Sciatic nerve (tissue), 2 donors: ENCODE results near the gene ADGRD1. TPM values are rescaled to one million over a fixed set of nuclear protein-coding genes. Genes with fewer than 3 reads are reported as not detected.

Experiments used
- ATAC-seq: fragments of 200-7000 bp; cut with Tn5 transposase; one replicate; pipeline ENCODE4 v1.9.1; 2020; ENCODE audit warnings: mild to moderate bottlenecking, moderate library complexity
- DNase-seq: peaks from one replicate; pipeline ENCODE4 v3.0.0-alpha.2; 2020; ENCODE audit warnings: low spot score
- intact Hi-C: fragments of 100-400 bp; cut with DNase I; formaldehyde crosslinking; loops from one replicate; pipeline ENCODE4 v1.14.2; 2022
- total RNA-seq: library from RNA; stranded (reverse); fragmentation: NEBNext Ultra II Directional; extraction: Animal tissue kit (Norgen Biotek cat#: 25700); gene quantifications from one replicate; pipeline ENCODE4 v1.2.1, GENCODE V29; 2021
- donor health status: DM: no; HTN: no; CAD: no.
- donor health status: DM: no; HTN: no; CAD: no.

ADGRD1 gene
- total RNA-seq, 1 donor from 2014 or later, result 224 TPM

GRCh38 chr12:131142891-131143657 is 189.4 kb downstream of the ADGRD1 start:
- ATAC-seq (no peak), DNase-seq (no peak)
- intact Hi-C loops, result no loop called here

DNA sequence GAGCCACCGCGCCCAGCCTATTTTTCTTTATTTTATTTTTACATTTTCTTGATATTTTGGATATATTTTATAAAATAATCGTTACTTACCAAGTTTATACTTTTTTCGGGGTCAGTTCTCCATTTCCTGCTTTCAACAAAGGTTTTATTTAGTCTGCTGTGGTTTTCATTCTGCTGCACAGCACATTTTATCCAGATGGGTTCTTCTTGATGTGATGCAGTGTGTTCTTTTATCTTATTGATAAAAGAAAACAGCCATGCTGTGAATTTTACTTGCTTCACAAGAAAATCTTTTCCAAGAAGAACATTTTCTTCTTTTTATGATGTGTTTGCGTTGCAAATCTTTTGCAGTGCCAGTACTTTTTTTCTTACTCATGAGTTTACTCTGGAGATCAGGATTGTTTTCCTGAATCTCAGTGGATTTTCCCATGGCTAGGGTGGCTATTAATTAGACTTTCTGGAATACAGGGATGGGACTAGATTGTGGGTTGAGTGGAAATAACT is 192.5 kb downstream of the ADGRD1 start:
- intact Hi-C loops, result no loop called here
- ATAC-seq (peak; percentile 57), DNase-seq (no peak)

DNA sequence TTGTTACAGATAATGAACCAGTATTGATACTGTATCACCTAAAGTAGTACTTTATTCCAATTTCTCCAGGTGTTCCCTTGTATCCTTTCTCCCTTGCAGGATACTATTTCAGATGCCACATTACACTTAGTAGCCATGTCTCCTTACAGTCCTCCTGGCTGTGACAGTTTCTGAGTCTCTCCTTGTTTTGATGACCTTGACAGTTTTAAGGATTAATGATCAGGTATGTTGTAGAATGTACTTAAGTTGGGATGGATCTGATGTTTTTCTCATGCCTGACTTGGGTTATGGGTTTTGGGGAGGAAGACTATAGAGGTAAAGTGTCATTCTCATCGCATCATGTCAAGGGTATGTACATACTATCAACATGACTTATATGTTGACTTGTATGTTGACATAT is 193.6 kb downstream of the ADGRD1 start:
- DNase-seq (no peak), ATAC-seq (no peak)
- intact Hi-C loops, result no loop called here

DNA sequence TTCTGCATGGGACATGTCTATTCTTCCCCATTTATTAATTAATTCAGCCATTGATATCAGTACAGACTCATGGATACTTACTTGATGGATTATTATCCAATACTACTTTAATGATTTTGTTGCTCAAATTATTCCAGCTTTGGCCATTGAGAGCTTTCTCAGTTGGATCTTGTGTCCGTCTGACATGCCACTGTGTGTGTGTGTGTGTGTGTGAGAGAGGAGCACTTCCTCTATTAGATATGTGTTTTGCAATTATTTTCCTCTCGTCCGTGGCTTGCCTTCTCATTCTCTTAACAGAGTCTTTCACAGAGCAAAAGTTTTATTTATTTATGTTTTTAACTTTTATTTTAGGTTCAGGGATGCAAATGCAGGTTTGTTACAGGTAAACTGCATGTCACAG is 194.2 kb downstream of the ADGRD1 start:
- ATAC-seq, result no peak

DNA sequence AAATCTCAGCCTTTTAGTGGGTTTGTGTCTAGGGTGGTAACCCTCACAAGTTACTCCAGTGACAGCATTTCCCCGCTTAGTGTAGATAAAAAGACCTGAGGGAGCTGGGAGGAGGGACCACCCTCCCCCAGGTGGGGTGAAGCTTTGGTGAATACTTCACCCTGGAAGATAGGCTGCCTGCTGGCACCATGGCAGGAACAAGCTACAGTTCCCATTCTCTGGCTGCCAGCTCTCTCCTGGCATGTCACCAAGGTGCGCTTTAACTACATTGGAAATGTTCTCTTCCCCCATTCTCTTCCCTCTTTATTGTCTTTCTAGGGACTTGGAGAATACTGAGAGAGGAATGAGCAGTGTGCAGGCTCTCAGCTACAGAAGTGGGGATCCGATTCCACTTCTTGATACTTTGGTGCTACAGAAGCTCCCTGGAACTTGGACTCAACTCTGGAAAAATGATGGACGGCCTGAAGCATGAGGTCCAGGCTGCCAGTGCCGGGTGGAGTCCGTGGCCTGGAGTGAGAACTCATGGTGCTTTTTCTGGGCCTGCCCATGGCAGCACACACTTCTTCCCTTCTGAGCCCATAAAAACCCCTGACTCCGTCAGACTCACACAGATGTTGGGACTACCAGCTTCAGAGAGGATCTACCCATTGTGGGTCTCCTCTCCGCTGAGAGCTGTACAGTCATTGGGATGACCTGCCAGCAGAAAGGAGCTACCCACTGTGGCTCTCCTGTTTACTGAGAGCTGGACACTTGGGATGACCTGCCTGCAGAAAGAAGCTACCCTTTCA is 198.0 kb downstream of the ADGRD1 start:
- DNase-seq (no peak), ATAC-seq (no peak)
- intact Hi-C loops, result no loop called here

More for the DNA sequence above, 194.2 kb downstream of the ADGRD1 start:
- DNase-seq, result no peak
- intact Hi-C loops, result no loop called here

GRCh38 chr12:131152587-131152986 is 198.9 kb downstream of the ADGRD1 start:
- ATAC-seq (no peak), DNase-seq (no peak)
- intact Hi-C loops, result no loop called here

- intact Hi-C loops, result no loop called here
- no peak for DNase-seq
- no peak for ATAC-seq
Measured at GRCh38 chr12:131153016-131153415, 199.3 kb downstream of the ADGRD1 start.

DNA sequence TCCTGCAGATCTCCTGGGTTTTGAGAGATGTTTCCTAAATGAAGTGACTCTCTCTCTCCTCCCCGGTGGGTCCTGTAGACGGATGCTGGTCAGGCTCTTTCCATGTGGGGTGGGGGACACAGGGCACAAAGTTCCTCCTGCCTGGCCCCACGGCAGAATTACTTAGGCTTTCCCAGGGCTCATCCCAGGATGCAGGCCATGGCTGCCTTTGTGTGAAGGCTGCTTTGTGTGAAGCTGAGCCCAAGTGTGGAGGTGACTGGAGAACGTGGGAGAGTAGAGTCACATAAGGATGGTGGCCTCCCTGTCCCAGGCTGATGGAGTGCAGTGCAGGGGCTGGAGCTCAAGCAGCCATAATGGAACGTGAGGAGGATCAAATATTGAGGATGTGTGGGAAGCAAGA is 200.2 kb downstream of the ADGRD1 start:
- DNase-seq, result no peak
- no peak for ATAC-seq
- intact Hi-C loops, result no loop called here

GRCh38 chr12:131155131-131155530 is 201.4 kb downstream of the ADGRD1 start:
- ATAC-seq (no peak), DNase-seq (no peak)
- intact Hi-C loops, result no loop called here

DNA sequence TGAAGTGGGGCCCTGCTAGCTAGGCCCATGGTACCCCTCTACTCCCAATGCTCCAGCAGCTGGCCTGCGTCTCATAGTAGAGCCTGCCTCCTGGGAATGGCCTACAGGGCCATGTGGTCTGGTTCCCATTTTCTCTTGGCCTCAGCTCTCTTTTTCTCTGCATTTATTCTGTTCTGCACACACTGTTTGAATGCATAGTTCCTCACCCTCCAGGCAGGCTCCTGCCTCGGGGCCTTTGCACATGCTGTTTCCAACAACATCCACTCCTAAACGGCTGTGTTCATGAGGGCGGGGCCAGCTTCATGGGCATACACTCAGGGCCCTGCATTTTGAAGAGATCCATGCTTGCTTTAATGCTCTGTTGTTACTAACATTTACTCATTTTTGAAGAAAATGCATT is 204.0 kb downstream of the ADGRD1 start:
- intact Hi-C loops, result no loop called here
- ATAC-seq (no peak), DNase-seq (no peak)

DNA sequence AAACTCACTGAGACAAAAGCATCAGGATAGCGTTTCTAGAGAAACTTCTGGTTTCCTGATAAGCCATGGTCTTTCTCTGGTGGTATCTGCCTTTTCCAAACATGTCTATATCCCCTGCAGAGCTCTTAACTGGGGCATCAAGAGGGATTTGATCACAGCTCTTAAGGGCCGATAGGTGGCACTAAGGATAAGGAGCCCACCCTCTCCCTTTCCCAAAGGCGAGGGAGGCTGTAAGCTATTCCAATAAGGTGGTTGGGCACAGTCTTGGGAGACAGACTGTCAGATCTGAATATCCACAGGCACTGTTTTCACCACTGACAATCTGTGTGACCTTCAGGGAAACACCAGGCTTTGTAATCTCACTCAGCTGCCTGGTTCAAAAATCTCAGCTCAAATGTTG is 206.0 kb downstream of the ADGRD1 start:
- intact Hi-C loops, result no loop called here
- ATAC-seq (no peak), DNase-seq (no peak)

- DNase-seq, result no peak
- no peak for ATAC-seq
- intact Hi-C loops, result no loop called here
Measured at GRCh38 chr12:131162113-131162512, 208.4 kb downstream of the ADGRD1 start.

DNA sequence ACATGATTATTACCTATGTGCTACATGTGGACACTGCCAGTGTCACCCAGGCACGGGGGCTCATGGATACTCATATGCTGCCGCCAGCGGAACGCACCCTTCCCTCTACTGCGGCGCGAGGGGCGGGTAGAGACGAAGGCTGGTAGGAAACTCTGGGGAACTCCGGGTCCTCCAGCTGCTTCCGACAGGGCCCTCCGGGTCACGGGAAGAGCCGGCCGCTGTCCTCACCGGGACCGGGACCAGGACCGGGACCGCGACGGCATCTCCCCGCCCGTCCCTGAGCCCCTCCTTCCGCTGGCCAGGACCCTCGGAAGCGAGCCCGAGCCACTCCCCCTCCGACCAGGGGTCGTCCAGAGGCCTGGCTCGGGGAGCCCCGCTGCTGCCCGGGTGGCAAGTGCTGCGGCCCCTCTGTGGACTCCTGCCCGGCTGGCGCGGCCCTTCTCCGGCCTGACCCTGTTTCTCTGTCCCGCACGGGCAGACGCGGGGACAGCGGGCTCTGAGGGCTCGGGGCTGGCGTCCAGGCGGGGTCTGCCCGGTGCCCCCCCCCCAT is 209.6 kb downstream of the ADGRD1 start:
- DNase-seq (no peak), ATAC-seq (no peak)
- intact Hi-C loops, result no loop called here

DNA sequence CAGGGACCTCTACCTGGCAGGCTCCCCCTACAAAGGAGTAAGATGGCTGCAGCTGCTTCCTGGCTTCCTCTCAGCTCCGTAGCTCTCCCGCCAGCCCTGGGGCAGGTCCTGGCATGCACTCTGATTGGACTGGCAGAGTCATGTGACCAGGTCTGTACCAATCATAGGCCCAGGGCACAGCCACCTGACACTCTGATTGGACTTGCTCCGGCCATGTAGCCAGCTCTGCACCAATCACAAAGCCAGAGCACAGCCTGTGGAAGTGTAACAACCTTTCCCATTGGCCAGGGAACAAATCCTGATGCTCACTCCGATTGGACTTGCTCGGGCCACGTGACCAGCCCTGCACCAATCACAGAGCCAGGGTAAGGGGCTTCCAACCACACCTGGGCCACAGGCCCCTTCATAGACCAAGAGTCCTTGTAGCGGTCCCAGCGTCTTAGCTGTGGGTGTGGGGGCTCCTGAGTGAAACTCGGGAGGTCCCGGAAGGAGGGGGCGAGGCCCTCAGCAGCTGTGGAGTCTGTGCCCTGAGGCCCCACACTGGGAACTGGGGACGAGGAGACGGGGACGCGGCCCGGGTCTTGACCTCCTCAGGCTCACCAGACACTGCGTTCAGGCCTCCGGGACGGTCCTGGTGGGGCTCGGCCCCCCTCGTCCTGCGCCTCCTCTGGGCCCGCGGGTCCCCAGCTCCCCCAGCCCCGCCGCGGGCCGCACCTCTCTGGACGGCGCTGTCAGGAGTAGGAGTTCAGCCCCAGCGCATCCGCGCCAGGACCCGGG is 210.6 kb downstream of the ADGRD1 start:
- DNase-seq (no peak), ATAC-seq (no peak)
- intact Hi-C loops, result no loop called here

- peak; percentile 50 for ATAC-seq
- DNase-seq, result no peak
- intact Hi-C loops, result no loop called here
Measured at GRCh38 chr12:131166717-131167116, 213.0 kb downstream of the ADGRD1 start.

DNA sequence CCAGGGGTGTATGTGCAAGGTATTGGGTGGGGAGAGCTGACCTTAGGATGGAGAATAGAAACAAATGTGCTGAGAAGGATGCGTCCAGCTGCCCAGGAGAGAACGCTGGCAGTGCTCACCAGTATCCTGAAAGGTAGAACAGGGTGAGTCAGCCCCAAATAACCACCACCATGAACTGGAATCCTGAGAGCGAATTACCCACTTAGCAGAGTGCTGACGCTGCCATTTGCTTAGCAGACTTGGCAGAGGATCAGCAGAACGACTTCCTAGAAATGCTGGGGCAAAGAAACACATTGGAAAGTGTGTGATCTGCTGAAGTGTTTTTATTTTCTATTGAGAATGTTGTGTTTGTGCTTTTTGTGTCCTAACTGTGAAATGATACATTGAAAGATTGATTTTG is 213.6 kb downstream of the ADGRD1 start:
- intact Hi-C loops, result no loop called here
- ATAC-seq, result peak; percentile 83

DNA sequence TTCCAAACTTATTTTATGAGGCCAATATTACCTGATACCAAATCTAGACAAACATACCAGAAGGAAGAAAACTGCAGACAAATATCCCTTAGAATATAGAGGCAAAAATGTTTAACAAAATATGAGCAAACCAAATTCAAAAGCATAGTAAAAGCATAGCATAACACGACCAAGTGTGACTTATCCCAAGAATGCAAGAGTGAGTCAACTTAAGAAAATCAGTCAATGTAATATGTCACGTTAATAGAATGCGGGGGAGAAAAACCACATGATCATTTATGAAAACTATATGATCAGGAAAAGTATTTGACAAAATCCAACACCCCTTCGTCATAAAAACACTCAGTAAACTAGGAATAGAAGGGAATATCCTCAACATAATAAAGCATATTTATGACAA is 217.3 kb downstream of the ADGRD1 start:
- DNase-seq, result no peak
- intact Hi-C loops, result no loop called here
- no peak for ATAC-seq

More for the DNA sequence above, 213.6 kb downstream of the ADGRD1 start:
- DNase-seq, result no peak

GRCh38 chr12:131174901-131175300 is 221.2 kb downstream of the ADGRD1 start:
- intact Hi-C loops, result no loop called here
- ATAC-seq, result no peak
- no peak for DNase-seq

GRCh38 chr12:131176266-131176665 is 222.6 kb downstream of the ADGRD1 start:
- DNase-seq (no peak), ATAC-seq (no peak)
- intact Hi-C loops, result no loop called here
